ENCODE measurements around the gene ZNF664.
"Not testable (repeated sequence)": the region's sequence is repeated elsewhere in the genome, so short reads cannot be mapped to it uniquely, and the experiment has no call there.

Gene ZNF664

DNA sequence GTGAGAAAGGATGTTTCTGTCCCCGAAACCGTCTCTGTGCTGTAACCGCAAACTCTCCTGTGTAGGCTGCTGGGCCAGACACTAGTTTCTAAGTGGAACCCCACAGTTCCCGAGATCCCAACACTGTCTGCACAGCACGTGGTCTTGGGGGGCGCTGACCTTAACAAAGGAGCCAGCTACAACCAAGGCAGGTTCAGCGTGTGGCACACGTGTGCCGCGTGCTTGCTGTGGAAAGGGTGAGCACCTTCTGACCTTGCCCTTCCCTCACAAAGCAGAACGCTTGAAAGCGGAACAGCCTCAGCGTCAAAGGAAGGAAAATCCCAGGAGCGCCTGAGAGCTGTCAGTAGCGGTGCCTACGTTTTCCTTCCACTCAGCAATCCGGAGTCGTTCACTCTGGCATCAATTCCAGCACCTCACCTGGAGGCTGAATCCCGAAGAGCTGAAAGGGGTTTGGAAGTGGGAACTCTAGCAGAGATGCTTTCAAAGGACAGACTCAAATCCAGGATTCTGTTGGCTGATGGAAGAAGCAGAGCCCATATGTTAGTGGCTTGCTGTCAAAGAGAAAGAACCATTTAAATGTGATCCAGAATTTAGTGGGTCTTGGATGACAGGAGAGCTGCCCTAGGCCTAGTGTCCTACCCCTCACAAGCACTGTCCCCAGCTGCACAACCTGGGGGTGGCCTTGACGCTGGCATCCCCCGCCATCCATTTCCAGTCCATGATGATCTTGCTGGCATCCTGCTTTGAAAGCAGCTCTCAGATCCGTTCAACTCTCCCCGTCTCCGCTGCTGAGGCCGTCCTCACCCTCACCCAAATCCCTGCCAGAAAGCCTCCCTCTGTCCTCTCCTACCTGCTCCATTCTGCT is 27.5 kb upstream of the ZNF664 start:
- H3K4me3 ChIP-seq (ENCODE audit: low read depth, low read length), result no peak overlapping the region
- DNase-seq, result no peak
- H3K27me3 ChIP-seq (ENCODE audit: insufficient read depth, low read length), result no peaks in the 10 kb centered on the region
- no peak overlapping the region for H2BK120ac ChIP-seq (ENCODE audit: insufficient read depth, low read length, poor library complexity)
- H4K91ac ChIP-seq (ENCODE audit: low read depth, low read length), result no peak overlapping the region
- H3K79me2 ChIP-seq (ENCODE audit: control insufficient read depth, insufficient read depth, low read length, poor library complexity), result no peaks in the 10 kb centered on the region
- no peak overlapping the region for H4K8ac ChIP-seq (ENCODE audit: low read depth, low read length)
- no peaks in the 10 kb centered on the region for H3K4me1 ChIP-seq (ENCODE audit: control insufficient read depth in 1 of 2, insufficient read depth in 2 of 2, low read length in 2 of 2)
- H3K23ac ChIP-seq (ENCODE audit: low read length), result no peak overlapping the region
- H3K9ac ChIP-seq (ENCODE audit: low read length), result no peak overlapping the region
- H3K4me2 ChIP-seq (ENCODE audit: low read length), result no peak overlapping the region
- no peak overlapping the region for H3K4ac ChIP-seq (ENCODE audit: low read depth, low read length)
- no peak overlapping the region for H4K12ac ChIP-seq (ENCODE audit: low read depth, low read length)
- H3K79me1 ChIP-seq (ENCODE audit: low read length), result no peaks in the 10 kb centered on the region
- no peak overlapping the region for H3K14ac ChIP-seq (ENCODE audit: low read length)
- H3K36me3 ChIP-seq (ENCODE audit: control insufficient read depth in 1 of 2, insufficient read depth in 2 of 2, low read length in 2 of 2), result peaks cover 35 to 44% of the 10 kb centered on the region in 2 experiments
- no peak overlapping the region for H2AFZ ChIP-seq (ENCODE audit: insufficient read depth, low read length, poor library complexity)
- H2BK12ac ChIP-seq (ENCODE audit: low read length), result no peak overlapping the region
- no peak overlapping the region for H2BK5ac ChIP-seq (ENCODE audit: low read depth, low read length, poor library complexity)
- H3K18ac ChIP-seq (ENCODE audit: low read length), result no peak overlapping the region
- no CpG with 5 or more reads among the region's 25 CpGs for WGBS (ENCODE audit: extremely low coverage, insufficient coverage, insufficient read length)
- H3K9me3 ChIP-seq (ENCODE audit: insufficient read depth, low read depth, low read length), result peaks cover 15% of the 10 kb centered on the region
- no peak overlapping the region for H3K27ac ChIP-seq (ENCODE audit: low read depth, low read length)
- H2AK5ac ChIP-seq (ENCODE audit: low read length), result no peak overlapping the region

DNA sequence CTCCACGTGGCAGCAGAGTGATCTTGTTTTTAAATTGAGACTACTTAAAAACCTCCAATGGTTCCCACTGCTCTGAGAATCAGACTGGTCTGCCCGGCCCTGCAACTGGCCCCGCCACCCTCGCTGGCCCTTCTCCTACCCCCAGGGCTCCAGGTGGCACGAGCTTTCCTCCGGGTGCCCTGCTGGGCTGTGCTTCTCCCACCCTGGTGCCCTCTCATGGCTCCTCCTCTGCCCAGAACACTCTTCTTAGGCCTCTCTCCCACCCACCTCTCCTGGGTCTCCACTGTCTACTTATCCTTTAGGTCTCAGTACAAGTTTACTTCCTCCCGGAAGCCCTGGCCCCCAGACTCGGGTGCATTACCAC is 26.9 kb upstream of the ZNF664 start:
- H3K4me1 ChIP-seq (ENCODE audit: control insufficient read depth in 1 of 2, insufficient read depth in 2 of 2, low read length in 2 of 2), result no peaks in the 10 kb centered on the region
- no peak overlapping the region for H3K4me2 ChIP-seq (ENCODE audit: low read length)
- no CpG with 5 or more reads among the region's 8 CpGs for WGBS (ENCODE audit: extremely low coverage, insufficient coverage, insufficient read length)
- no peaks in the 10 kb centered on the region for H3K79me2 ChIP-seq (ENCODE audit: control insufficient read depth, insufficient read depth, low read length, poor library complexity)
- no peak overlapping the region for H3K4ac ChIP-seq (ENCODE audit: low read depth, low read length)
- no peak overlapping the region for H3K14ac ChIP-seq (ENCODE audit: low read length)
- H3K27me3 ChIP-seq (ENCODE audit: insufficient read depth, low read length), result no peaks in the 10 kb centered on the region
- no peak overlapping the region for H3K23ac ChIP-seq (ENCODE audit: low read length)
- no peak overlapping the region for H4K91ac ChIP-seq (ENCODE audit: low read depth, low read length)
- H4K8ac ChIP-seq (ENCODE audit: low read depth, low read length), result no peak overlapping the region
- H3K4me3 ChIP-seq (ENCODE audit: low read depth, low read length), result no peak overlapping the region
- no peak overlapping the region for H4K12ac ChIP-seq (ENCODE audit: low read depth, low read length)
- H3K36me3 ChIP-seq (ENCODE audit: control insufficient read depth in 1 of 2, insufficient read depth in 2 of 2, low read length in 2 of 2), result peaks cover 32 to 40% of the 10 kb centered on the region in 2 experiments
- H2BK12ac ChIP-seq (ENCODE audit: low read length), result no peak overlapping the region
- H3K18ac ChIP-seq (ENCODE audit: low read length), result no peak overlapping the region
- H2BK120ac ChIP-seq (ENCODE audit: insufficient read depth, low read length, poor library complexity), result no peak overlapping the region
- H3K9ac ChIP-seq (ENCODE audit: low read length), result no peak overlapping the region
- no peaks in the 10 kb centered on the region for H3K79me1 ChIP-seq (ENCODE audit: low read length)
- peaks cover 15% of the 10 kb centered on the region for H3K9me3 ChIP-seq (ENCODE audit: insufficient read depth, low read depth, low read length)
- no peak overlapping the region for H2BK5ac ChIP-seq (ENCODE audit: low read depth, low read length, poor library complexity)
- no peak overlapping the region for H2AK5ac ChIP-seq (ENCODE audit: low read length)
- DNase-seq, result no peak
- no peak overlapping the region for H2AFZ ChIP-seq (ENCODE audit: insufficient read depth, low read length, poor library complexity)
- H3K27ac ChIP-seq (ENCODE audit: low read depth, low read length), result no peak overlapping the region

DNA sequence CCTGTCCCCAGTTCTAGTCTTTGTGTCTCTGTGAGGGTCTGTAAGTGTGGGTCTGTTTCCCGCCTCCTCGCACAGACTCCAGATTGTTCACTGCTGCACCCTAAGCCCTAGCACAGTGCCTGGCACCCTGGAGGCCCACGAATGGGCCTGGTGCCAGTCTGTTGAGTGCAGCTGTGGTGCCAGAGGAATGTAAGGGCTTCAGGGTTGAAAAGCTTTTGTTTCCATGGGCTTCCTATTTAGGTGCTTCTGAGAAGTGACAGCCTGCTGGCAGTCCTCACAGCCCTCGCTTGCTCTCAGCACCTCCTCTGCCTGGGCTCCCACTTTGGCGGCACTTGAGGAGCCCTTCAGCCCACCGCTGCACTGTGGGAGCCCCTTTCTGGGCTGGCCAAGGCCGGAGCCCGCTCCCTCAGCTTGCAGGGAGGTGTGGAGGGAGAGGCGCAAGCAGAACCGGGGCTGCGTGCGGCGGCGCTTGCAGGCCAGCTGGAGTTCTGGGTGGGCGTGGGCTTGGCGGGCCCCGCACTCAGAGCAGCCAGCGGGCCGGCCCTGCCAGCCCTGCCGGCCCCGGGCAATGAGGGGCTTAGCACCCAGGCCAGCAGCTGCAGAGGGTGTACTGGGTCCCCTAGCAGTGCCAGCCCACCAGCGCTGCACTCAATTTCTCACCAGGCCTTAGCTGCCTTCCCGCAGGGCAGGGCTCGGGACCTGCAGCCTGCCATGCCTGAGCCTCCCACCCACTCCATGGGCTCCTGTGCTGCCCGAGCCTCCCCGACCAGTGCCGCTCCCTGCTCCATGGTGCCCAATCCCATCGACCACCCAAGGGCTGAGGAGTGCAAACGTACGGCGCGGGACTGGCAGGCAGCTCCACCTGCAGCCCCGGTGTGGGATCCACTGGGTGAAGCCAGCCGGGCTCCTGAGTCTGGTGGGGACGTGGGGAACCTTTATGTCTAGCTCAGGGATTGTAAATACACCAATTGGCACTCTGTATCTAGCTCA is 26.2 kb upstream of the ZNF664 start:
- H2BK120ac ChIP-seq (ENCODE audit: insufficient read depth, low read length, poor library complexity); H3K4me3 ChIP-seq (ENCODE audit: low read depth, low read length); DNase-seq; H3K79me1 ChIP-seq (ENCODE audit: low read length); H3K27ac ChIP-seq (ENCODE audit: low read depth, low read length); H4K12ac ChIP-seq (ENCODE audit: low read depth, low read length); H3K27me3 ChIP-seq (ENCODE audit: insufficient read depth, low read length); H2BK5ac ChIP-seq (ENCODE audit: low read depth, low read length, poor library complexity); H3K23ac ChIP-seq (ENCODE audit: low read length); H3K79me2 ChIP-seq (ENCODE audit: control insufficient read depth, insufficient read depth, low read length, poor library complexity); H3K4me2 ChIP-seq (ENCODE audit: low read length); H3K14ac ChIP-seq (ENCODE audit: low read length); H4K8ac ChIP-seq (ENCODE audit: low read depth, low read length); H3K9ac ChIP-seq (ENCODE audit: low read length); H3K4me1 ChIP-seq (ENCODE audit: control insufficient read depth in 1 of 2, insufficient read depth in 2 of 2, low read length in 2 of 2); H4K91ac ChIP-seq (ENCODE audit: low read depth, low read length); H3K18ac ChIP-seq (ENCODE audit: low read length); H2AK5ac ChIP-seq (ENCODE audit: low read length); H2BK12ac ChIP-seq (ENCODE audit: low read length); H2AFZ ChIP-seq (ENCODE audit: insufficient read depth, low read length, poor library complexity); H3K4ac ChIP-seq (ENCODE audit: low read depth, low read length): not testable (repeated sequence)
- H3K9me3 ChIP-seq (ENCODE audit: insufficient read depth, low read depth, low read length), result peaks cover 12% of the 10 kb centered on the region
- no CpG with 5 or more reads among the region's 35 CpGs for WGBS (ENCODE audit: extremely low coverage, insufficient coverage, insufficient read length)
- peaks cover 30 to 34% of the 10 kb centered on the region in 2 experiments for H3K36me3 ChIP-seq (ENCODE audit: control insufficient read depth in 1 of 2, insufficient read depth in 2 of 2, low read length in 2 of 2)

DNA sequence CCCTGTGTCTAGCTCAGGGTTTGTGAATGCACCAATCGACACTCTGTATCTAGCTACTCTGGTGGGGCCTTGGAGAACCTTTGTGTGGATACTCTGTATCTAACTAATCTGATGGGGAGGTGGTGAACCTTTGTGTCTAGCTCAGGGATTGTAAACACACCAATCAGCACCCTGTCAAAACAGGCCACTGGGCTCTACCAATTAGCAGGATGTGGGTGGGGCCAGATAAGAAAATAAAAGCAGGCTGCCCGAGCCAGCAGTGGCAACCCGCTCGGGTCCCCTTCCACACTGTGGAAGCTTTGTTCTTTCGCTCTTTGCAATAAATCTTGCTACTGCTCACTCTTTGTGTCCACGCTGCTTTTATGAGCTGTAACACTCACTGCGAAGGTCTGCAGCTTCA is 25.5 kb upstream of the ZNF664 start:
- not testable (repeated sequence) for H3K4me1 ChIP-seq (ENCODE audit: control insufficient read depth in 1 of 2, insufficient read depth in 2 of 2, low read length in 2 of 2); H2AFZ ChIP-seq (ENCODE audit: insufficient read depth, low read length, poor library complexity); H3K27me3 ChIP-seq (ENCODE audit: insufficient read depth, low read length); H3K9me3 ChIP-seq (ENCODE audit: insufficient read depth, low read depth, low read length); H2BK120ac ChIP-seq (ENCODE audit: insufficient read depth, low read length, poor library complexity); H3K27ac ChIP-seq (ENCODE audit: low read depth, low read length); H3K14ac ChIP-seq (ENCODE audit: low read length); H2AK5ac ChIP-seq (ENCODE audit: low read length); DNase-seq; H3K9ac ChIP-seq (ENCODE audit: low read length); H3K4me3 ChIP-seq (ENCODE audit: low read depth, low read length); H4K12ac ChIP-seq (ENCODE audit: low read depth, low read length); H3K4me2 ChIP-seq (ENCODE audit: low read length); H3K4ac ChIP-seq (ENCODE audit: low read depth, low read length); H3K79me1 ChIP-seq (ENCODE audit: low read length); H4K91ac ChIP-seq (ENCODE audit: low read depth, low read length); H4K8ac ChIP-seq (ENCODE audit: low read depth, low read length); H3K79me2 ChIP-seq (ENCODE audit: control insufficient read depth, insufficient read depth, low read length, poor library complexity); H2BK12ac ChIP-seq (ENCODE audit: low read length); H2BK5ac ChIP-seq (ENCODE audit: low read depth, low read length, poor library complexity); H3K23ac ChIP-seq (ENCODE audit: low read length); H3K18ac ChIP-seq (ENCODE audit: low read length)
- H3K36me3 ChIP-seq (ENCODE audit: control insufficient read depth in 1 of 2, insufficient read depth in 2 of 2, low read length in 2 of 2), result peaks cover 25 to 28% of the 10 kb centered on the region in 2 experiments
- WGBS (ENCODE audit: extremely low coverage, insufficient coverage, insufficient read length), result no CpG with 5 or more reads among the region's 7 CpGs
